ENCODE measurements around the gene XPNPEP1. TPM values are rescaled to one million over a fixed set of nuclear protein-coding genes. Genes with fewer than 3 reads are reported as not detected.

Gene XPNPEP1
- total RNA-seq, 2 donors from 2014 or later = 77.5 to 115 TPM

GRCh38 chr10:109902992-109903947 lies 20.0 kb downstream of the XPNPEP1 start:
- DNase-seq (no peak), ATAC-seq (peak; percentile 40)
- intact Hi-C loops (cut with DNase I, micrococcal nuclease) = no loop called here

- DNase-seq (no peak), ATAC-seq (no peak)
- intact Hi-C loops (cut with DNase I, micrococcal nuclease) = no loop called here
Observed at GRCh38 chr10:109899356-109900331, 23.7 kb downstream of the XPNPEP1 start.

GRCh38 chr10:109898666-109899355 lies 24.5 kb downstream of the XPNPEP1 start:
- intact Hi-C loops (cut with DNase I, micrococcal nuclease) = no loop called here
- DNase-seq (no peak), ATAC-seq (no peak)

GRCh38 chr10:109898007-109898406 lies 25.3 kb downstream of the XPNPEP1 start:
- intact Hi-C loops (cut with DNase I, micrococcal nuclease) = no loop called here
- no peak for DNase-seq
- ATAC-seq = no peak

- peak; percentile 77 for ATAC-seq
- DNase-seq = no peak
- intact Hi-C loops (cut with DNase I, micrococcal nuclease) = no loop called here
Observed at GRCh38 chr10:109895848-109896247, 27.5 kb downstream of the XPNPEP1 start.

- DNase-seq (peak in 1 of 2 donors; percentile 53), ATAC-seq (peak; percentile 64)
- intact Hi-C loops (cut with DNase I, micrococcal nuclease) = no loop called here
Observed at GRCh38 chr10:109895095-109895818, 28.1 kb downstream of the XPNPEP1 start.

GRCh38 chr10:109894516-109894915 lies 28.8 kb downstream of the XPNPEP1 start:
- ATAC-seq (no peak), DNase-seq (no peak)
- intact Hi-C loops (cut with DNase I, micrococcal nuclease) = no loop called here

- ATAC-seq (no peak), DNase-seq (no peak)
- intact Hi-C loops (cut with DNase I, micrococcal nuclease) = no loop called here
Observed at GRCh38 chr10:109893386-109893785, 29.9 kb downstream of the XPNPEP1 start.

GRCh38 chr10:109892931-109893330 lies 30.4 kb downstream of the XPNPEP1 start:
- DNase-seq = no peak
- no peak for ATAC-seq

GRCh38 chr10:109892117-109892516 lies 31.2 kb downstream of the XPNPEP1 start:
- DNase-seq = no peak
- ATAC-seq = no peak
- intact Hi-C loops (cut with DNase I, micrococcal nuclease) = no loop called here

More at GRCh38 chr10:109892931-109893330, 30.4 kb downstream of the XPNPEP1 start:
- intact Hi-C loops (cut with DNase I, micrococcal nuclease) = no loop called here

- intact Hi-C loops (cut with DNase I, micrococcal nuclease) = no loop called here
- DNase-seq (no peak), ATAC-seq (no peak)
Observed at GRCh38 chr10:109891105-109891504, 32.2 kb downstream of the XPNPEP1 start.

- DNase-seq (no peak), ATAC-seq (no peak)
- intact Hi-C loops (cut with DNase I, micrococcal nuclease) = loop anchor here in 1 of 2 donors (10.0 kb wide), 2 partner anchors 125 to 245 kb away; no protein-coding TSS in a partner anchor
Observed at GRCh38 chr10:109889867-109890266, 33.4 kb downstream of the XPNPEP1 start.

GRCh38 chr10:109887776-109888175 lies 35.5 kb downstream of the XPNPEP1 start:
- no peak for ATAC-seq
- intact Hi-C loops (cut with DNase I, micrococcal nuclease) = loop anchor here in 1 of 2 donors (10.0 kb wide), 2 partner anchors 127 to 247 kb away; no protein-coding TSS in a partner anchor
- no peak for DNase-seq

GRCh38 chr10:109887243-109887642 lies 36.1 kb downstream of the XPNPEP1 start:
- ATAC-seq = no peak
- intact Hi-C loops (cut with DNase I, micrococcal nuclease) = loop anchor here in 1 of 2 donors (10.0 kb wide), 2 partner anchors 128 to 248 kb away; no protein-coding TSS in a partner anchor
- DNase-seq = no peak

- ATAC-seq (no peak), DNase-seq (no peak)
- intact Hi-C loops (cut with DNase I, micrococcal nuclease) = loop anchor here in 1 of 2 donors (10.0 kb wide), 2 partner anchors 128 to 248 kb away; no protein-coding TSS in a partner anchor
Observed at GRCh38 chr10:109886781-109887140, 36.5 kb downstream of the XPNPEP1 start.

- ATAC-seq (no peak), DNase-seq (no peak)
- intact Hi-C loops (cut with DNase I, micrococcal nuclease) = loop anchor here in 1 of 2 donors (10.0 kb wide), 2 partner anchors 129 to 249 kb away; no protein-coding TSS in a partner anchor
Observed at GRCh38 chr10:109886037-109886780, 37.1 kb downstream of the XPNPEP1 start.
